ENCODE results near the gene PSMF1.
"Not testable (repeated sequence)": the region's sequence is repeated elsewhere in the genome, so short reads cannot be mapped to it uniquely, and the experiment has no call there.

PSMF1 gene

DNA sequence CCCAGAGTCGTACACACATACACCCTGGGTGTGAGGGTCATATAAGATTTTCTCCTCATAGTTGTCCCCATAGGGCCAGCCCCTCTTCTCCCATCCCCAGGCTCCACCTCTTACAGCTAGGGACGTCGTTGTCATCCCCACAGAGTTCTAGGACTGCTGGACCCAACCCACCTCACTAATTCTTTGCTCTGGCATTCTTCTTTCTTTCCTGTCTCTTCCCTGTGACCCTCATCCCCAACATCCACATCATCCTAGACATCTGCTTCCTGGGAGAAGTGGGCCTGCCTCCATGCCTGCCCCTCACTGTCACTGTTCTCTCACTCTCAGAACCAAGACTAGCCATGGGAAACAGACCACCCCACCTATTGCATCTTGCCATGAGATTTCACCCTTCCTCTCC, 1.1 kb downstream of the PSMF1 start:
- no peak for DNase-seq

DNA sequence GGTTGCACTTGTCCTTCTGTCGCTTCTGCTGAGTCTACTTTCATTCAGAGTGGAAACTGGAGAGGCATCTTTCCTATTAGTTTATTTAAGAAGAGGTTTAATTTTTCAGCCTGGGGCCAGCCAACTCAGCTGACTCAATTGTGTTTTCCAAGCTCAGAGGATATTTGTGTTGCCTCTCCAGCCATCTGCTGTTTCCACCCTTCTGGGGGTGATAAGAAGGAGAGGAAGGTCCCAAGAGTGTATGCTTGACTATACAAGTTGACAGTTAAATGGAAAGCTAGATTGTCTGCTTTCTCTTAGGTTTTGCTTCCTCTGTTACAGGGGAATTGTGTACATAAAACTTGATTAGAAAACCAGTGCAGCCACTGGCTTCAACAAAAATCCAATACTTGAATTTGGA, 3.0 kb downstream of the PSMF1 start:
- DNase-seq = no peak

DNA sequence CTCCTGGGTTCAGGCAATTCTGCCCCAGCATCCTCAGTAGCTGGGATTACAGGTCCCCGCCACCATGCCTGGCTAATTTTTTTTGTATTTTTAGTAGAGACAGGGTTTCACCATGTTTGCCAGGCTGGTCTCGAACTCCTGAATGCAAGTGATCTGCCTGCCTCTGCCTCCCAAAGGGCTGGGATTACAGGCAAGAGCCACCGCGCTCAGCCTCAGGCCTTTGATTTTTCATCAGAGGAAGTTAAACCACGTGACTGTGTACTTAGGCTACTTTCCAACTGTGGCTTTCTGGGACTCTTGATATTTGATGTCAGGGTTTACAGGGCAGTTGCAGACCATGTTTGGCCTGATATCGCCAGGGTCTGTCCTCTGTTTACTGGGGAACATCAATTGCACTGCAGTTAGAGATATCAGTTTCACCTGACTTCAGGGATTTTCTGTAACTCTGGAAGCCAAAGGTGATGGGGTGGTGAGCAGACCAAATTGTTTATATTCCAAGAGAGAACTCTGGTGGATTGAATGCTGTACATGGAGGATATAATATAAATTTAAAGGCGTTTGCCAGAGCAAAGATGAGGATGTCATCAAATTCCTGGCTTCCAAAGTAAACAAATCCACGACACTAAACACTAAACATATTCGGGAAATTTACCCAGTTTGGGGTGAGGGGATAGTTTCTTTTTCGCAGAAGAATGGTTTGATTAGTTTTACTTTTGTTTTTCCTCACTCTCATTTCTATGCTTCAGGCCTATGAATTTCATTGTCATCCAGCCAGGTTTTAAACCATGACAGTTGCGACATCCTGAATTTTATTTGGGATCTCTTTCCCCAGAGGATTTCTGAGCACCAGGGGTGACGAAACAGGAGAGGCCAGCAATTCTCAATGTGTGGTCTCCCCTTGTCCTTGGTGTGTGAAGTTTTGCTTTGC, 4.2 kb downstream of the PSMF1 start:
- no peak for DNase-seq

DNA sequence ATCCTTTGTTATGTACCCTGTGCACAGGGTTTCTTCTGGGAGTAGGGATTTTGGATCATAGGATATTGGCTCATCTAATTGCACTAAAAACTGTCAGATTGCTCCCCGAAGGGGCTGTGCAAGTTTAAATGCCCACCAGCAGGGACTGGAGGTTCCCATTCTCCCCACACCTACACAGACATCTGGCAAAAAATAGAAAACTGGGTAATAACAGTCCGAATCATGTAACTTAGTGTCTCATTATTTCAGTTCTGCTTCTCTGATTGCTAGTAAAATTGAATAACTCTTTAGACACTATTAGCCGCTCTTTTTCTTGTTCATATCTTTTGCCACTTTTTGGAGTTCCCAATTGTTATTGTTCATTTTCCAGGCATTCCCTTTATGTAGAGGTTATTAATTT, 5.3 kb downstream of the PSMF1 start:
- DNase-seq = no peak

DNA sequence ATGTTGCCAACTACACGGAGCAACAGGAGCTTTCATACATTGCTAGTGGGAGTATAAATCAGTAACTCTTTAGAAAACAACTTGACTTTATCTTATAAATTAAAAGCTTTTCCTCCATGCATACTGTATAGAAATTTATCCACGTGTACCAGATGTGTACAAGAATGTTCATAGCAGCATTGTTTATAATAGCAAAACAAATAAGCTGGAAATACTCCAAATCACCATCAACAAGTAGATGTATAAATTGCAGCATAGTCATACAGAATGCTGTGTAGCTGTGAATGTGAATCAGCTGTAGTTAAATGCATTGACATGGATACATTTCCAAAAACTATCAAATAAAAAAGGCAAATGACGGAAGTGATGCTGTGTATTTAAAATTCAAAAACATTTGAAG, 6.0 kb downstream of the PSMF1 start:
- DNase-seq = no peak

DNA sequence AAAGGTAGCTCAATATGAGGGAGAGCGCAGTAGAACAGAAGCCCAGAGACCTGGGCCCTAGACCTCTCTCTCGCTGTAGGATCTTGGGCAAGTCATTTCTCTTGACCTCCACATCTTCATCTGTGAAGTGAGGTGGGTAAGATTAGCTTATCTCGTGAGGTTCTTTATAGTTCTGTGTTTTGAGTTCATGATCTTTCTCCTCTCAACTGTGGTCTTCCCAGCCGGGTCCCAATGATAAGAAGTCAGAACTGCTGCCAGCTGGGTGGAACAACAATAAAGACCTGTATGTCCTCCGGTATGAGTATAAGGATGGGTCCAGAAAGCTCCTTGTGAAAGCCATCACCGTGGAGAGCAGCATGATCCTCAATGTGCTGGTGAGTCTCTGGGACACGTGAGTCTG, 6.9 kb downstream of the PSMF1 start:
- DNase-seq = no peak

DNA sequence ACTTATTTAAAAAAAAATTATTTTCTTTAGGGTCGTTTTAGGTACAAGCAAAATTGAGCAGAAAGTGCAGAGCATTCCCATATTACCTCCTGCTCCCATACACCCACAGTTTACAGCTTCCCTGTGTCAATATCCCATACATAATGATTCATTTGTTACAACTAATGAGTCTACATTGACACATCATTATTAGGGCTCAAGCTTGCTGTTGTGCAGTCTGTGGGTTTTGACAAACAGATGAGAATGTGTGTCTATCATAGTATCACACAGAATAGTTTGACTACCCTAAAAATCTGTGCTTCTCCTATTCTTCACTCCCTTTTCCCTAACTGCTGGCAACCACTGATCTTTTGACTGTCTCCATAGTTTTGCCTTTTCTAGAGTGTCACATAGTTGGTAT, 9.4 kb downstream of the PSMF1 start:
- no peak for DNase-seq

DNA sequence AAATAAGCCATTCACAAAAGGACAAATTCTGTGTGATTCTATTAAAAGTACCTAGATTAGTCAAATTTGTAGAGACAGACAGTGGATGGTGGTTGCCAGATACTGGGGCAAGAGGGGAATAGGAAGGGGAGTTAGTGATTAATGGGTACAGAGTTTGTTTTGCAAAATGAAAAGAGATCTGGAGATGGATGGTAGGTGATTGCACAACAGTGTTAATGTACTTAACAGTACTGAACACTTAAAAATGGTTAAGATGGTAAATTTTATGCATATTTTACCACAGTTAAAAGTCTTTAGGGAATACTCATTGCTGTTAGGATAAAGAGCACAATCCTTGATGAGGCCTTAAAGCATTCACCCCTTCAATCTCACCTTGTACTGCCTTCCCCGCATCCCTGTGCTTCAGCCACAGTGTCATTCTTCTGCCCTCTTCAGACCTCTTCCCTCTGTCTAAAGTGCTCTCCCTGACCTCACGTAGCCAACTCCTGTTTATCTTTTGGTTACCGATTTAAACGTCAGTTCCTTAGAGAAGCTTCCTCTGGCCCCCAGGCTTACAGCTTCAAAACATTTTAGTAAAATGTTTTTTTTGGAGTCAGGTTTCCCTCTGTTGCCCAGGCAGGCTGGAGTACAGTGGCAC, 11.8 kb downstream of the PSMF1 start:
- DNase-seq = no peak

DNA sequence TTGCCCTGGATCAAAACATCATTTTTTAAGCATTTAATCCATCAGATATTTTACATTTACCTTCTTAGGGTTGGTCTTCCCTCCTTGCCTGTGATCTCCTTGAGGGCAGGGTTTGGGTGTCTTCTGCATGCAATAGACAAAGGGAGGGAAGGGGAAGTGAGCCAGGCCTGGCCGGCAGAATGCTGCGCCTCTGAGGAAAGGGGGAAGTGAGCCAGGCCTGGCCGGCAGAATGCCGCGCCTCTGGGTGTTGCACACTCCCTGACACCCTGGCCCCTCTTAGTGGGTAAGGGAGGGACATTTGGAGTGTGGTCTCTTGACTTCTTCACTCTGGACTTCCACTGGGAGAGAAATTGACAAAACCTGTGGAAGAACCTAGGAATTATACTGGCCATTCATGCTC, 12.4 kb downstream of the PSMF1 start:
- DNase-seq = no peak

DNA sequence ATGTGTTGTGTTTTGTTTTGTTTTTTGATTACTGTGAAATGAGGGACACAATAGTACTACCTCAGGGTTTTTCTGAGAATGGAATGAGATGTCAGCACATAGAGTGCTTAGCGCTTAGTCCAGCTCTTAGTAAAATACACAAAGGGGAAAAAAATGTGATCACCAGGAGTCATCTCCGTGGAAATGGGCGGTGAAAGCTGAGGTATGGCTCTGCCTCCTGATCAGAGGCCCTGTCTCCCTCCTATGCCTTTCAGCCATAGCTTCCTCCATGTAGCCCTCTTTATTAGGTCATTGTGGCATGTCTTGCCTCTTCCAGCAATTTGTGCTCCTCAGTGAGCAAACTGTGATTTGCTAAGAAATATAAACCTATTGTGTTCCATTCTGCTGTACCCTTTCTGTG, 13.0 kb downstream of the PSMF1 start:
- no peak for DNase-seq

DNA sequence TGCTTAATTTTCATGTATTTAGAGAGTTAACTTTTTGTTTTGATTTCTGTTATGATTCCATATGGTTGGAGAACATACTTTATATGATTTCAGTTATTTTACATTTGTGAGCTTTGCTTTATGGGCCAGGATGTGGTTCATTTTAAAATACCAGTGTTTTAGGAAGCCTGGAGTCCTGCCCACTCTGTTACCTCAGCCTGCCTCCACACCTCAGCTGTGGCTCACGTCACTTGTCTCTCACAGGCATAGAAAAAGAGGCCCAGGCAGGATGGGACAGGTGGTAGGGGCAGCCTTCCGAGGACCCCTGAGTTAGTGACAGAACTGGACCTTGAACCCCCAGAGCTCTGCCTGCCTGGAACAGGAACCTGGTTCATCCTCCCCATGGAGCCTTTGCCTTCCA, 16.0 kb downstream of the PSMF1 start:
- DNase-seq = no peak

DNA sequence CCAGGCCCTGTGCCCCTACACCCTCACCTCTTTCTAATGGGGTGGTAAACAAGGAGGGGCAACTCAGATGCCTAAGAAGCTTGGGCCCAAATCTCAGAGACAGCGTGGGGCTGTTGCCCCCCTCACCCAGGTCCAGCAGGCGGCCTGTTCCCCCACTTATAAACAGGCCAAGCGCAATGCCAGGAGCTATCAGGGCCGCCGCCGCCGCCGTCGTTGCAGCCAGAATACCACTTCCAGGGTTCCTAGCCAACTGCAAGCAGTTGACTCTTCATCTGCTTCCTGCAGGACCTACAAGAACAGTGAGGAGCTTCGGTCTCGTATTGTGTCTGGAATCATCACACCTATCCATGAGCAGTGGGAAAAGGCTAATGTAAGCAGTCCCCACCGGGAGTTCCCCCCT, 16.4 kb downstream of the PSMF1 start:
- no peak for DNase-seq

DNA sequence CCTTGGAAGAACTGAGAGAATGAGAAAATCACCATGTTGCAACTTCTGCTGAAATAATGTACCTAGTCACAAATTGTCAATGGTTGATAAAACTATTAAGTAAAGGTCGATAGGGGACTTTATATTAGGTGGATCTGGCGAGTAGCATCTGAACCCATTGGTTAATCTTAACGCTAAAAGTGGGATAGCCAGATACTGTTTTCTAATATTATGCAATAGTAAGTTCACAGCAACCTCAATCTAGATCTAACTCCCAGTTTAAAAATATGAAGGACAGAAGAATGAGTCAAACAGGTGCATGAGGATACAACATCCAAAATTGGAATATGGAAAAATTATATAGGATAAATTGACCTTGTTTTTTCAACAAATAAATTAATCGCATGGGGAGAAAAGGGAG, 18.8 kb downstream of the PSMF1 start:
- DNase-seq = no peak

DNA sequence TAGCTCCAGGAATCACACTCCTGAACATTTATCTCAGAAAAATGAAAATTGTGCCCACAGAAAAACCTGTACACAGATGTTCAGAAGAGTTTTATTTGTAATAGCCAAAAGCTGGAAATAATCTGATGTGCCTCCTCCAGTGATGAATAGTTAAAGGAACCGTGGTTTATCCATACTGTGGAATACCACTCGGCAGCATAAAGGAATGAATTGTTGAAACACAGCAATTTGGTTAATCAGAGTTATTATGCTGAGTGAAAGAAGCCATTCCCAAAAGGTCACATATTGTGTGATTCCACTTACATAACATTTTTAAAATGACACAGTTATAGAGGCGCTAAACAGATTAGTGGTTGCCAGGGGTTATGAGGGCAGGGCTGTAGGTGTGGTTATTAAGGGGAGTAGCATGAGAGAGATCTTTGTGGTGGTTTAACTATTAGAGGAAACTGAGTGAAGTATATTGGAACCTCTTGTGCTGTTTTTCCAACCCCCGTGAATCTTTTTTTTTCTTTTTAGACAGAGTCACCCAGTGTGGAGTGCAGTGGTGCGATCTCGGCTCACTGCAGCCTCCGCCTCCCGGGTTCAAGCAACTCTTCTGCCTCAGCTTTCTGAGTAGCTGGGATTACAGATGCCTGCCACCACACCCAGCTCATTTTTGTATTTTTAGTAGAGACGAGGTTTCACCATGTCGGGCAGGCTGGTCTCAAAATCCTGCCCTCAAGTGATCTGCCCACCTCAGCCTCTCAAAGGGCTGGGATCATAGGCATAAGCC, 26.2 kb downstream of the PSMF1 start:
- no peak for DNase-seq

DNA sequence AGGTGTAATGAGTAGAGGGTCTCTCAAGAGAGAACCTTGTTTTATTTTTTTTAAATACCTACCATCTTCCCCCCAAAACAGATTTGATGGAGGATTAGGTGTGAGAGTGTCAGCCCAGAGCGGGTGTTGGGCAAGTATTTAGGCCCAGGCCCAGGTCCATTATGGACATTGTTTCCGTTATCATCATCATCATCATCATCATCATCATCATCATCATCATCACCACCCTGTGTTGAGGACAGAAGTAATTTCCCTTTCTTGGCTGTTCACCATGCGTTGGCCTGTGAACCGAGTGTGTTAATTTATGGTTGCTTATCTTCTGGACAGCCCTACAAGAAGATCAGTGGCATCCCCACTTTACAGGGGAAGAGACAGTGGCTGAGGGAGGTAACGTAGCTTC, 28.6 kb downstream of the PSMF1 start:
- no peak for DNase-seq

DNA sequence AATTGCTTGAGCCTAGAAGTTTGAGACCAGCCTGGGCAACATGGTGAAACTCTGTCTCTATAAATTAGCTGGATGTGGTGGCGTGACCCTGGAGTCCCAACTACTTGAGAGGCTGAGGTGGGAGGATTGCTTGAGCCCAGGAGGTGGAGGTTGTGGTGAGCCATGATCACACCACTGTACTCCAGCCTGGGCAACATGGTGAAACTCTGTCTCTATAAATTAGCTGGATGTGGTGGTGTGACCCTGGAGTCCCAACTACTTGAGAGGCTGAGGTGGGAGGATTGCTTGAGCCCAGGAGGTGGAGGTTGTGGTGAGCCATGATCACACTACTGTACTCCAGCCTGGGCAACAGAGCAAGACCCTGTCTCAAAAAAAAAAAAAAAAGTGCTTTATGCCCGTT, 31.4 kb downstream of the PSMF1 start:
- DNase-seq = not testable (repeated sequence)

DNA sequence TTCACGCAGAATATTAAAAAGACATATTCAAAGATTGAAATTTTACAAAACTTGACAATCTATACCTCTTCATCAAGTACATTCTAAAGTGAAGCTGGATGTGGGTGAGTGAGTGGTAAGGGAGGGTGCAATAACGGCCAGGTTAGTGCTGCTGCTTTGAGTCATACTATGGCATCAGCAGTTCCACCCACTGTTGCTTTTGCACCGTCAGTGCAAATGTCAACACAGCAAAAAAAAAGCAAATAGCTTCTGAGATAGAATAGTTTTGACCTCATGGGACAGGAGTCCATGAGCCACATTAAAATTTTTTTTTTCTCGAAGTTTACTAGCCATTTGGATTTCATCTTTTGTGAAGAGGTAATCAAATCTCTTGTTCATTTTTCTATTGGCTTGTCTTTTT, 31.8 kb downstream of the PSMF1 start:
- DNase-seq = no peak

DNA sequence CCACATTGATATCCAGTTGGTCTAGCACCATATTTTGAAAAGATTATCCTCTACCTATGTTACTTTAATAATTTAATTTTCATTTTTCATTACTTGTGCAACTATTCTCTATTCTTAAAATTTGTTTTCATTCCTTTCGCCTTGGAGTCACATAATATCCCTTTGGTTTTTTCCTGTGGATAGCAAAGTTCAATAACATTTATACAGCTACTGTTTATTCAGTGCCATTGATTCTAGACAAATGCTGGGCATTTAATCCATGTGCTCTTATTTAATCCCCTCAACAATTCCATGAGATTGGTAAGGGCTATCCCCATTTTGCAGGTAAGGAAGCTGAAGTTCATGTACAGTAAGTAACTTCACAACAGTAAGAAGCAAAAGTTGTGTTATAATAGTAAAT, 32.6 kb downstream of the PSMF1 start:
- no peak for DNase-seq

DNA sequence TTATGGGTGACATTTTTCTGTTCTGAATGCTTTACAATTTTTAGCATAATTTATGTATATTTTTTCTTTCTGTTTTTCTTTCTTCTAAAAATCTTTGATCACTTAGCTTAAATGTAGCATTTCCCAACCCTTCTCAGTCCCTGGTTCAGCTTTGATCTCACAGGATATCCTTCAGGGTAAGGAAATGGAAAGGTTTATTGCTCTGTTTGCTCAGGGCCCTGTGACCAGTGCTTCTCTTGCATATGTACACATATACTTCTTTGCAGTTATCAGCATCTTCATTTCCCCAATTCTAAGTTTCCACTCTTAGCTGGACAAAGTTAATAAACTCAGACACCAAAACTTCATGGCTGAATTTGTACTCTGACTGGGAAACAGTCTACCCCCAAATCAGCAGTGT, 35.8 kb downstream of the PSMF1 start:
- DNase-seq = no peak

DNA sequence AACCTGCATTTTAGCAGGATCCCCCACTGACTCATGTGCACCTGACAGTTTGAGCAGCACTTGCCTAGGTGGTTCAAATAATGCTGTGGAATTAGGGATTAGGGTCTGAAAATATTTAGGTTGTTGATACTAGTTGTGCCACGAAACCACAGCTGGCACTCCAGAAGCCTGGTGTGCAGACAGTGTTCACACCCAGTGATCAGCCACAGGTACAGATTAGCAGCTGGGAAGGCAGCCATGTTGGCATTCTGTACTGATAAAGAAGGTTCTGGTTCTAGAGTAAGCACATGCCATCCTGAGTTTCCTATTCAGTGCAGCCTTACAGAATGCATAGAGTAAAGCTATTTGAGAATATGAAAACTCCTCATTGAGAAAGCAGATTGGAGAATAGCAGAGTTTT, 36.3 kb downstream of the PSMF1 start:
- no peak for DNase-seq

DNA sequence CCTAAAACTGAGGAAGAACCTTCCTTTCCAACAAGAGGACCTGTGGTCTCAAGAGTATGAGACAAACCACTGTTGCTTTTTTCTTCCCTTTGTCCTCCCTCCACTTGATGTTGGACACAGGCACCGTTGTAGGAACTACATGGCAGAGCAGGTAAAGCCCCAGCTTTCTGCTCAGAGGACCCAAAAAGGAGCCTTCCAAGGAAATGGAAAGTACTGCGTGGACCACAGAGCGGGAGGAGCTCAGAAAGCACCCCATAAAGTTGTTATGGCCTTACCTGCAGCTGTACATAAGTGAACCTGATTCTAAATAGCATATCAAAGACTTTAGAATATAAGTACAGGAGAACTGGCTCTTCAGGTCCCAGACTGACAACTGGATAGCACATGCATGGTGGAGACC, 36.9 kb downstream of the PSMF1 start:
- DNase-seq = no peak

DNA sequence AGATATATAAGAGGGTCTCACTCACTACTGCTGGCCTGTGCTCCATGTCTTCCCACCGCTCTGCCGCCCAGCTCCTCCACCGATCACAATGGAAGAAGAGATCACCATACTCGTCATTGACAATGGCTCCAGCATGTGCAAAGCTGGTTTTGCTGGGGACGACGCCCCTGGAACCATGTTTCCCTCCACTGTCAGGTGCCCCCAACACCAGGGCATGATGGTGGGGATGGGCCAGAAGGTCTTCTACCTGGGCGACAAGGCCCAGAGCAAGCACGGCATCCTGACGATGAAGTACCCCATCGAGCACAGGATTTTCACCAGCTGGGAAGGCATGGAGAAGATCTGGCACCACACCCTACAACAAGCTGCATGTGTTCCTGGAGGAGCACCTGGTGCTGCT, 42.1 kb downstream of the PSMF1 start:
- no peak for DNase-seq

DNA sequence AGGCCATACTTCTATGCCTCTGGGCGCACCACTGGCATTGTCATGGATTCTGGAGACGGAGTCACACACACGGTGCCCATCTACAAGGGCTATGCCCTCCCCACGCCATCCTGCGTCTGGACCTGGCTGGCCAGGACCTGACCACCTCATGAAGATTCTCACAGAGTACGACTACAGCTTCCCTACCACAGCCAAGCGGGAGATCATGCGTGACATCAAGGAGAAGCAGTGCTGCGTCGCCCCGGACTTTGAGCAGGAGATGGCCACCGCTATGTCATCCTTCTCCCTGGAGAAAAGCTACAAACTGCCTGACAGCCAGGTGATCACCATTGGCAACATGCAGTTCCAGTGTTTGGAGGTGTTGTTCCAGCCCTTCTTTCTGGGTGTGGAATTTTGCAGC, 42.6 kb downstream of the PSMF1 start:
- no peak for DNase-seq
